Fibroblast of lung (primary cell): ENCODE data around the gene SNAP23. TPM values are rescaled to one million over a fixed set of nuclear protein-coding genes. Genes with fewer than 3 reads are reported as not detected.
A peak's percentile ranks its signal among the peaks of the same experiment; 100 is the strongest.

Source experiments
- DNase-seq, 2 donors: peaks; one replicate each; pipeline versions ENCODE4 v3.0.0 to v3.0.0-alpha.2; 2010; ENCODE audit warnings: low read depth in 2 of 2
- H2AFZ ChIP-seq: 2 replicates; pipeline ENCODE4 v1.5.1; 2012; ENCODE audit warnings: low read length, control low read depth, inconsistent platforms
- H3K27ac ChIP-seq: 2 replicates; pipeline ENCODE4 v1.5.1; 2011; ENCODE audit warnings: low read length, control low read depth; ENCODE audit not compliant: insufficient read depth
- H3K27me3 ChIP-seq: 2 replicates; pipeline ENCODE4 v1.5.1; 2011; ENCODE audit warnings: mild to moderate bottlenecking, low read length; ENCODE audit not compliant: control insufficient read depth, insufficient read depth
- H3K36me3 ChIP-seq: 2 replicates; pipeline ENCODE4 v1.5.1; 2011; ENCODE audit warnings: low read length; ENCODE audit not compliant: control insufficient read depth, insufficient read depth
- H3K4me1 ChIP-seq: 2 replicates; pipeline ENCODE4 v1.5.1; 2011; ENCODE audit warnings: low read length; ENCODE audit not compliant: control insufficient read depth, insufficient read depth; ENCODE audit errors: extremely low read depth
- H3K4me2 ChIP-seq: 2 replicates; pipeline ENCODE4 v1.5.1; 2011; ENCODE audit warnings: low read length, control low read depth; ENCODE audit not compliant: insufficient read depth; ENCODE audit errors: extremely low read depth
- H3K4me3 ChIP-seq, 4 experiments: fragments of 200-600 bp in 1 of 4; sonication (generic) in 1 of 4; replicated peaks in 1 of 4; 2 replicates each; pipeline ENCODE4 v1.5.1; 2011 to 2016; ENCODE audit warnings: low read length in 4 of 4, low read depth in 3 of 4, mild to moderate bottlenecking in 3 of 4, control low read depth in 2 of 4, inconsistent platforms in 1 of 4, mixed read lengths in 1 of 4; ENCODE audit not compliant: insufficient read depth in 1 of 4; ENCODE audit errors: control extremely low read depth in 1 of 4
- H3K79me2 ChIP-seq: 2 replicates; pipeline ENCODE4 v1.5.1; 2012; ENCODE audit warnings: mild to moderate bottlenecking, low read length, inconsistent platforms; ENCODE audit not compliant: control insufficient read depth, insufficient read depth
- H3K9ac ChIP-seq: 2 replicates; pipeline ENCODE4 v1.5.1; 2011; ENCODE audit warnings: mild to moderate bottlenecking, low read length, control low read depth; ENCODE audit not compliant: insufficient read depth
- H3K9me3 ChIP-seq: 2 replicates; pipeline ENCODE4 v1.5.1; 2012; ENCODE audit warnings: low read depth, low read length; ENCODE audit not compliant: control insufficient read depth, insufficient read depth
- H4K20me1 ChIP-seq: 2 replicates; pipeline ENCODE4 v1.5.1; 2011; ENCODE audit warnings: low read length; ENCODE audit not compliant: control insufficient read depth, insufficient read depth; ENCODE audit errors: extremely low read depth
- CTCF ChIP-seq, 2 donors: IDR thresholded peaks in 1 of 2; conservative IDR thresholded peaks in 1 of 2; 1 replicate in 1 of 2; 2 replicates in 1 of 2; pipeline ENCODE4 v1.5.1; 2011 to 2012; ENCODE audit warnings: low read length in 2 of 2, control low read depth in 1 of 2, inconsistent platforms in 1 of 2, low read depth in 1 of 2, mild to moderate bottlenecking in 1 of 2
- EZH2 ChIP-seq: IDR thresholded peaks from 2 replicates; pipeline ENCODE4 v1.5.1; 2012; ENCODE audit warnings: low read length, control low read depth, mild to moderate bottlenecking; ENCODE audit errors: missing control alignments
- polyA plus RNA-seq, 2 donors: library from polyadenylated mRNA; depleted of rRNA in 1 of 2; stranded (reverse) in 1 of 2; unstranded in 1 of 2; fragments of >200 nt; gene quantifications; 2 replicates each; pipeline ENCODE4 v1.2.1, GENCODE V29; 2011 to 2012; ENCODE audit warnings: missing spikeins in 1 of 2
- total RNA-seq: library from RNA; depleted of rRNA; stranded (reverse); fragments of >200 nt; gene quantifications from 2 replicates; pipeline ENCODE4 v1.2.1, GENCODE V29; 2014

The SNAP23 gene
- total and polyA plus RNA-seq, 2 donors (not counting 1 experiment from before 2014, with no cell fraction given) = 80.9 to 84.6 TPM

- peak overlapping the region; percentile 5 for H3K27ac ChIP-seq
- TF ChIP-seq CTCF (conservative IDR thresholded peaks at IDR 0.05 in 1 of 2, IDR thresholded peaks at IDR 0.05 in 1 of 2; ENCODE audit: low read depth in 1 of 2, low read length in 2 of 2) (no peak), EZH2 (no peak)
- no peaks in the 10 kb centered on the region for H3K36me3 ChIP-seq
- no peak overlapping the region for H3K4me2 ChIP-seq
- peaks cover 42% of the 10 kb centered on the region for H3K79me2 ChIP-seq
- H4K20me1 ChIP-seq = no peaks in the 10 kb centered on the region
- DNase-seq = no peak
- H3K4me3 ChIP-seq = no peak overlapping the region
- no peak overlapping the region for H2AFZ ChIP-seq
- H3K9ac ChIP-seq = no peak overlapping the region
- peaks cover 4% of the 10 kb centered on the region for H3K4me1 ChIP-seq
- no peaks in the 10 kb centered on the region for H3K27me3 ChIP-seq
- no peaks in the 10 kb centered on the region for H3K9me3 ChIP-seq
Observed at GRCh38 chr15:42499858-42500609, 4.6 kb downstream of the SNAP23 start.

GRCh38 chr15:42502477-42502876 lies 7.0 kb downstream of the SNAP23 start:
- H3K4me2 ChIP-seq = no peak overlapping the region
- peaks cover 6% of the 10 kb centered on the region for H3K4me1 ChIP-seq
- H2AFZ ChIP-seq = no peak overlapping the region
- no peak overlapping the region for H3K4me3 ChIP-seq
- no peak for TF ChIP-seq EZH2
- no peak for TF ChIP-seq CTCF (conservative IDR thresholded peaks at IDR 0.05 in 1 of 2, IDR thresholded peaks at IDR 0.05 in 1 of 2; ENCODE audit: low read depth in 1 of 2, low read length in 2 of 2)
- no peak overlapping the region for H3K9ac ChIP-seq
- no peak overlapping the region for H3K27ac ChIP-seq
- no peaks in the 10 kb centered on the region for H3K9me3 ChIP-seq
- H4K20me1 ChIP-seq = no peaks in the 10 kb centered on the region
- H3K27me3 ChIP-seq = no peaks in the 10 kb centered on the region
- peak in 1 of 2 donors; percentile 10 for DNase-seq
- H3K79me2 ChIP-seq = peaks cover 29% of the 10 kb centered on the region
- H3K36me3 ChIP-seq = no peaks in the 10 kb centered on the region

- Histone ChIP-seq H3K9ac (no peak overlapping the region), H3K4me2 (no peak overlapping the region), H2AFZ (no peak overlapping the region), H3K36me3 (no peaks in the 10 kb centered on the region), H3K27ac (no peak overlapping the region), H4K20me1 (no peaks in the 10 kb centered on the region), H3K9me3 (no peaks in the 10 kb centered on the region), H3K4me3 (no peak overlapping the region), H3K4me1 (peaks cover 11% of the 10 kb centered on the region), H3K27me3 (no peaks in the 10 kb centered on the region), H3K79me2 (peaks cover 26% of the 10 kb centered on the region)
- DNase-seq = no peak
- TF ChIP-seq CTCF (conservative IDR thresholded peaks at IDR 0.05 in 1 of 2, IDR thresholded peaks at IDR 0.05 in 1 of 2; ENCODE audit: low read depth in 1 of 2, low read length in 2 of 2) (no peak), EZH2 (no peak)
Observed at GRCh38 chr15:42503825-42504224, 8.4 kb downstream of the SNAP23 start.
